Bronchial epithelial cell (primary cell): ENCODE results near the gene HLA-DRB5. TPM values are rescaled to one million over a fixed set of nuclear protein-coding genes. Genes with fewer than 3 reads are reported as not detected.

ENCODE experiments used
- DNase-seq: peaks from one replicate; pipeline ENCODE4 v3.0.0-alpha.2; 2010; ENCODE audit warnings: low read depth
- FAIRE-seq: peaks from 2 replicates; lab custom pipeline; 2011; peaks lifted over from hg19 to GRCh38; lab: Jason Lieb, UNC
- H3K27me3 ChIP-seq: 2 replicates; pipeline ENCODE4 v1.5.1; 2011; ENCODE audit warnings: low read length; ENCODE audit not compliant: control insufficient read depth, insufficient read depth
- H3K36me3 ChIP-seq: 2 replicates; pipeline ENCODE4 v1.5.1; 2011; ENCODE audit warnings: low read length; ENCODE audit not compliant: control insufficient read depth, insufficient read depth
- H3K4me3 ChIP-seq: 2 replicates; pipeline ENCODE4 v1.5.1; 2011; ENCODE audit warnings: mild to moderate bottlenecking, low read depth, low read length, control low read depth
- CTCF ChIP-seq: IDR thresholded peaks from 2 replicates; pipeline ENCODE4 v1.5.1; 2011; ENCODE audit warnings: mild to moderate bottlenecking, moderate library complexity, low read length, control low read depth, inconsistent platforms; ENCODE audit not compliant: insufficient read depth, severe bottlenecking
- total RNA-seq: library from RNA; depleted of rRNA; stranded (reverse); fragments of >200 nt; gene quantifications from 2 replicates; pipeline ENCODE4 v1.2.1, GENCODE V29; 2014

The HLA-DRB5 gene
- total RNA-seq, 1 donor from 2014 or later = not detected

GRCh38 chr6:32566957-32567356, 36.9 kb upstream of the HLA-DRB5 start:
- no peaks in the 10 kb centered on the region for H3K36me3 ChIP-seq
- no peak for DNase-seq
- H3K27me3 ChIP-seq = no peaks in the 10 kb centered on the region
- H3K4me3 ChIP-seq = no peak overlapping the region
- FAIRE-seq = no peak
- no peak for TF ChIP-seq CTCF

- H3K4me3 ChIP-seq = no peak overlapping the region
- FAIRE-seq = no peak
- no peaks in the 10 kb centered on the region for H3K27me3 ChIP-seq
- no peak for TF ChIP-seq CTCF
- H3K36me3 ChIP-seq = no peaks in the 10 kb centered on the region
- DNase-seq = no peak
Measured at GRCh38 chr6:32565511-32565910, 35.4 kb upstream of the HLA-DRB5 start.

GRCh38 chr6:32562940-32563339, 32.9 kb upstream of the HLA-DRB5 start:
- Histone ChIP-seq H3K27me3 (no peaks in the 10 kb centered on the region), H3K36me3 (no peaks in the 10 kb centered on the region), H3K4me3 (no peak overlapping the region)
- FAIRE-seq = no peak
- no peak for DNase-seq
- no peak for TF ChIP-seq CTCF

GRCh38 chr6:32559747-32560146, 29.7 kb upstream of the HLA-DRB5 start:
- Histone ChIP-seq H3K27me3 (no peaks in the 10 kb centered on the region), H3K4me3 (no peak overlapping the region), H3K36me3 (no peaks in the 10 kb centered on the region)
- no peak for TF ChIP-seq CTCF
- FAIRE-seq (no peak), DNase-seq (no peak)

DNA sequence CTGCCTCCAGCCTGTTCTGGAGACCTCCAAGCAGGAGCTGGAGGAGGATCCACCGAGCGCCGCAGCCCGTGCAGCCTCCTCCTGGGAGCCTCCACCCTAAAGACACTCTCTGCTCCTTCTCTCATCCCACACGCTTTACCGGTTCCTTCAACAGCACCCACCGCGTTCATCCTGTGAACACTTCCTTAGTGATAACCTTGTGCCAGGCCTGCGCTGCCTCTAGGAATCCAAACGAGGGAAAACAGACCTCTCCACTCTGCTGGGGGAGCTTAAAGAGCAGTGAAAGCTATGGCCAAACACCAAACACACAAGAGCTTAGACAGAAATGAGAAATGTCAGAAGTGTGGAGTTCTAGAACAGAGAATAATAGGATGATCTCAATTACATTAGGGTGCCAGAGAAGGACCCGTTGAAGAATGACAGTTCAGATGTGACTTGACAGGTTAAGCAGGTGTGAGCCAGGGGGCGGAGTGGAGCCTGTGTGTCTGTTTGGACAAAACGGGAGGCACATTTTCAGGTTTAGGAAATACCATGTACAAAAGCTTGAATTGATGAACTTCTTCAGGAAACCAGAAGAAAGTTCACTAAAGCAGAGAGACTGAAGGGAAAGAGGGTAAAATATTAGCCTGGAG, 28.5 kb upstream of the HLA-DRB5 start:
- H3K36me3 ChIP-seq = no peaks in the 10 kb centered on the region
- no peak for FAIRE-seq
- no peaks in the 10 kb centered on the region for H3K27me3 ChIP-seq
- no peak for DNase-seq
- no peak overlapping the region for H3K4me3 ChIP-seq
- TF ChIP-seq CTCF = no peak
